Measurements from ENCODE around the gene DGKD. TPM values are rescaled to one million over a fixed set of nuclear protein-coding genes. Genes with fewer than 3 reads are reported as not detected.
"Not testable (repeated sequence)": the region's sequence is repeated elsewhere in the genome, so short reads cannot be mapped to it uniquely, and the experiment has no call there.

DGKD gene
- total and polyA plus RNA-seq, 2 donors (not counting 1 experiment from before 2014, with no cell fraction given): 224 to 396 TPM

DNA sequence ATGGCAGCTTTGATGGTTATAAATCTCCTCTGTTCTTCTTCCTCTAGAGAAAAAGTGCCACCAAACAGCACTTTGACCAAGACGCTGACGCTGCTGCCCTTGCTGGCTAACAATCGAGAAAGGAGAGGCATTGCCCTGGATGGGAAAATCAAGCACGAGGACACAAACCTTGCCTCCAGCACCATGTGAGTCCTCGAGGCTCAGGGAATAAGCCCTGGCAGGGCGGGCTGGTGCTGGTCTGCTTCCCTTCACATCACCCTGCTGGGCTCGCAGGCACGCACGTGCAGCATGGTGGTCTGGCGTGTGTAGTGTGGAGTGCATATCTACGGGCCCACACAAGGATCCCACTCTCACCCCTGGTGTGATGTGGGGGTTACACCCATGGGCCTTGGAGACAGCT is 19.4 kb upstream of the DGKD start:
- peak overlapping the region; percentile 61 for H3K27ac Mint-ChIP-seq
- Histone ChIP-seq H3K9ac (ENCODE audit: low read length) (no peak overlapping the region), H3K27me3 (replicated peaks in 1 of 4; ENCODE audit: control extremely low read depth in 1 of 4, control insufficient read depth in 3 of 4, insufficient read depth in 4 of 4, low read length in 3 of 4) (no peaks in the 10 kb centered on the region)

DNA sequence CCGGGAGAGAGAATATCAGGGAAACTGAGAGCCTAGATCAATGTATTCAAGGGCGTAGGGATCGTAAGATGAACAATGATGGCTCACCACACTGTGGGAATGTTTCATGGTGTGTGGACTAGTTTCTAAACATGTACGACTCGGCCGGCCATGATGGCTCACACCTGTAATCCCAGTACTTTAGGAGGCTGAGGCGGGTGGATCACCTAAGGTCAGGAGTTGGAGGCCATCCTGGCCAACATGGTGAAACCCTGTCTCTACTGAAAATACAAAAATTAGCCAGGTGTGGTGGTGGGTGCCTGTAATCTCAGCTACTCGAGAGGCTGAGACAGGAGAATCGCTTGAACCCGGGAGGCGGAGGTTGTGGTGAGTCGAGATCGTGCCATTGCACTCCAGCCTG is 18.2 kb upstream of the DGKD start:
- CTCF ChIA-PET; ATAC-seq (ENCODE audit: low read depth); DNase-seq; H3K9me3 Mint-ChIP-seq (ENCODE audit: insufficient read depth); H3K27ac ChIP-seq (ENCODE audit: low read length in 2 of 2); H3K9ac ChIP-seq (ENCODE audit: low read length); H3K27me3 ChIP-seq (replicated peaks in 1 of 4; ENCODE audit: control extremely low read depth in 1 of 4, control insufficient read depth in 3 of 4, insufficient read depth in 4 of 4, low read length in 3 of 4); H3K4me3 ChIP-seq (ENCODE audit: control extremely low read depth in 1 of 5, extremely low read depth in 1 of 5, insufficient read depth in 1 of 5, low read depth in 2 of 5, low read length in 4 of 5); H2AFZ ChIP-seq (ENCODE audit: insufficient read depth, low read depth, low read length, poor library complexity, severe bottlenecking); H4K20me1 ChIP-seq (ENCODE audit: control insufficient read depth, insufficient read depth, low read length, poor library complexity, severe bottlenecking); H3K4me3 Mint-ChIP-seq; H3K79me2 ChIP-seq (ENCODE audit: control insufficient read depth, insufficient read depth, low read length); intact Hi-C loops (cut with micrococcal nuclease); H3K27me3 Mint-ChIP-seq; H3K36me3 ChIP-seq (replicated peaks in 1 of 2; ENCODE audit: control extremely low read depth in 1 of 2, control insufficient read depth in 1 of 2, extremely low read depth in 1 of 2, insufficient read depth in 2 of 2, low read length in 1 of 2); H3K4me2 ChIP-seq (replicated peaks; ENCODE audit: low read depth, low read length, poor library complexity, severe bottlenecking); H3K9me3 ChIP-seq (ENCODE audit: control extremely low read depth in 1 of 3, control insufficient read depth in 2 of 3, insufficient read depth in 1 of 3, low read length in 2 of 3): not testable (repeated sequence)
- POLR2A ChIA-PET: interaction anchor here (0.6 kb wide), 1 partner anchor 42 kb away, joined by 8 read pairs; no protein-coding TSS in a partner anchor
- 97% methylated on average over 11 of the region's 13 CpGs for WGBS (ENCODE audit: insufficient coverage)
- H3K4me1 ChIP-seq (ENCODE audit: control insufficient read depth in 2 of 2, insufficient read depth in 2 of 2, low read length in 2 of 2): peaks cover 67 to 85% of the 10 kb centered on the region in 2 donors
- peaks cover 79% of the 10 kb centered on the region for H3K4me1 Mint-ChIP-seq
- H3K27ac Mint-ChIP-seq: peak overlapping the region; percentile 3

More for the DNA sequence above, 19.4 kb upstream of the DGKD start:
- peaks cover 0 to 7% (median 0%) of the 10 kb centered on the region in 3 donors for H3K9me3 ChIP-seq (ENCODE audit: control extremely low read depth in 1 of 3, control insufficient read depth in 2 of 3, insufficient read depth in 1 of 3, low read length in 2 of 3)
- no peak for TF ChIP-seq EZH2 (IDR thresholded peaks at IDR 0.05; ENCODE audit: borderline replicate concordance, insufficient read depth, low read depth, low read length, poor library complexity, severe bottlenecking)
- TF ChIP-seq, protein P1, sequence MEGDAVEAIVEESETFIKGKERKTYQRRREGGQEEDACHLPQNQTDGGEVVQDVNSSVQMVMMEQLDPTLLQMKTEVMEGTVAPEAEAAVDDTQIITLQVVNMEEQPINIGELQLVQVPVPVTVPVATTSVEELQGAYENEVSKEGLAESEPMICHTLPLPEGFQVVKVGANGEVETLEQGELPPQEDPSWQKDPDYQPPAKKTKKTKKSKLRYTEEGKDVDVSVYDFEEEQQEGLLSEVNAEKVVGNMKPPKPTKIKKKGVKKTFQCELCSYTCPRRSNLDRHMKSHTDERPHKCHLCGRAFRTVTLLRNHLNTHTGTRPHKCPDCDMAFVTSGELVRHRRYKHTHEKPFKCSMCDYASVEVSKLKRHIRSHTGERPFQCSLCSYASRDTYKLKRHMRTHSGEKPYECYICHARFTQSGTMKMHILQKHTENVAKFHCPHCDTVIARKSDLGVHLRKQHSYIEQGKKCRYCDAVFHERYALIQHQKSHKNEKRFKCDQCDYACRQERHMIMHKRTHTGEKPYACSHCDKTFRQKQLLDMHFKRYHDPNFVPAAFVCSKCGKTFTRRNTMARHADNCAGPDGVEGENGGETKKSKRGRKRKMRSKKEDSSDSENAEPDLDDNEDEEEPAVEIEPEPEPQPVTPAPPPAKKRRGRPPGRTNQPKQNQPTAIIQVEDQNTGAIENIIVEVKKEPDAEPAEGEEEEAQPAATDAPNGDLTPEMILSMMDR (IDR thresholded peaks at IDR 0.05): no peak
- WGBS (ENCODE audit: insufficient coverage): 97% methylated on average over 5 of the region's 11 CpGs
- ChIA-PET POLR2A (no interaction called here), CTCF (no interaction called here)
- no peak overlapping the region for H3K4me3 ChIP-seq (ENCODE audit: control extremely low read depth in 1 of 5, extremely low read depth in 1 of 5, insufficient read depth in 1 of 5, low read depth in 2 of 5, low read length in 4 of 5)
- DNase-seq (no peak), ATAC-seq (ENCODE audit: low read depth) (no peak)
- intact Hi-C loops (cut with micrococcal nuclease): loop anchor here (5.0 kb wide), 1 partner anchor 273 kb away; the partner anchor contains the start of gene INPP5D
- no peaks in the 10 kb centered on the region for H3K27me3 Mint-ChIP-seq
- H3K4me3 Mint-ChIP-seq: peak overlapping the region; percentile 23
- H3K4me1 Mint-ChIP-seq: peaks cover 84% of the 10 kb centered on the region
- peak overlapping the region; percentile 38 for H3K4me2 ChIP-seq (replicated peaks; ENCODE audit: low read depth, low read length, poor library complexity, severe bottlenecking)
- no peaks in the 10 kb centered on the region for H3K36me3 ChIP-seq (replicated peaks in 1 of 2; ENCODE audit: control extremely low read depth in 1 of 2, control insufficient read depth in 1 of 2, extremely low read depth in 1 of 2, insufficient read depth in 2 of 2, low read length in 1 of 2)
- H3K9me3 Mint-ChIP-seq (ENCODE audit: insufficient read depth): no peaks in the 10 kb centered on the region
- H3K4me1 ChIP-seq (ENCODE audit: control insufficient read depth in 2 of 2, insufficient read depth in 2 of 2, low read length in 2 of 2): peaks cover 79 to 87% of the 10 kb centered on the region in 2 donors
- no peak overlapping the region for H3K27ac ChIP-seq (ENCODE audit: low read length in 2 of 2)
- H2AFZ ChIP-seq (ENCODE audit: insufficient read depth, low read depth, low read length, poor library complexity, severe bottlenecking): no peak overlapping the region
- H3K79me2 ChIP-seq (ENCODE audit: control insufficient read depth, insufficient read depth, low read length): no peaks in the 10 kb centered on the region
- no peaks in the 10 kb centered on the region for H4K20me1 ChIP-seq (ENCODE audit: control insufficient read depth, insufficient read depth, low read length, poor library complexity, severe bottlenecking)
